ENCODE results near the gene EIPR1. TPM values are rescaled to one million over a fixed set of nuclear protein-coding genes. Genes with fewer than 3 reads are reported as not detected.

The EIPR1 gene
- total and polyA plus RNA-seq, 2 donors from 2014 or later = 28.2 to 37.8 TPM

DNA sequence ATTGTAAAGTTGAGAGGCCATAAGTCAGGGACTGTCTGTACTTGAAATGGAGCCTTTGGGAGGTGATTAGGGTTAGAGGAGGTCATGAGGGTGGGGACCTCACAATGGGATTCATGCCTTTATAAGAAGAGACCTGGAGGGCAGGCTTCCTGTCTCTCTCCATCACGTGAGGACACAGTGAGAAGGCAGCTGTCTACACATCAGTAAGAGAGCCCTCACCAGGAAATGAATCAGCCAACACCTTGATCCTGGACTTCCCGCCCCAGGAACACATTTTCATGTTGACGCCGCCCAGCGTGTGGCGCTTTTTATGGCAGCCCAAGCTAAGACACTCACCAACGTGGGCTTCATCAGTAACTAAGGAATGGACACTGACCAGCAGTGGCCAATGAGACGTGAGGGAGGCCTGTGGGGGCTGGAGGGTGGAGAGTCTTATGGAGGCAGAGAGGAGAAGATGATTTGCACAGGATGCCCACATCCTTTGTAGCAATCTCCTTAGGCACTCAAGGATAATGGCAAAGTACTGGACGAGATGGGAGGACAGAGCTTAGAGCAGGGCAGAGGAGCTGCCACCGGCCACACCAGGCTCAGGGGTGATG is 162.7 kb downstream of the EIPR1 start:
- Histone ChIP-seq H3K4me3 (ENCODE audit: low read length in 3 of 3) (no peak overlapping the region), H3K4me1 (ENCODE audit: control insufficient read depth in 2 of 3, insufficient read depth in 2 of 3, low read depth in 1 of 3, low read length in 3 of 3) (no peaks in the 10 kb centered on the region), H3K36me3 (ENCODE audit: control insufficient read depth in 2 of 3, insufficient read depth in 3 of 3, low read length in 3 of 3) (peaks cover 0 to 2% (median 0%) of the 10 kb centered on the region in 3 donors), H3K27ac (ENCODE audit: low read depth in 2 of 2, low read length in 2 of 2) (no peak overlapping the region), H3K9me3 (ENCODE audit: control insufficient read depth in 2 of 3, insufficient read depth in 1 of 3, low read length in 3 of 3) (no peaks in the 10 kb centered on the region), H3K9ac (ENCODE audit: low read length in 3 of 3) (no peak overlapping the region), H3K27me3 (ENCODE audit: control insufficient read depth, insufficient read depth, low read length) (no peaks in the 10 kb centered on the region)
- DNase-seq (no peak), FAIRE-seq (no peak)
- intact Hi-C loops (cut with DNase I) = no loop called here
- TF ChIP-seq, protein P1, sequence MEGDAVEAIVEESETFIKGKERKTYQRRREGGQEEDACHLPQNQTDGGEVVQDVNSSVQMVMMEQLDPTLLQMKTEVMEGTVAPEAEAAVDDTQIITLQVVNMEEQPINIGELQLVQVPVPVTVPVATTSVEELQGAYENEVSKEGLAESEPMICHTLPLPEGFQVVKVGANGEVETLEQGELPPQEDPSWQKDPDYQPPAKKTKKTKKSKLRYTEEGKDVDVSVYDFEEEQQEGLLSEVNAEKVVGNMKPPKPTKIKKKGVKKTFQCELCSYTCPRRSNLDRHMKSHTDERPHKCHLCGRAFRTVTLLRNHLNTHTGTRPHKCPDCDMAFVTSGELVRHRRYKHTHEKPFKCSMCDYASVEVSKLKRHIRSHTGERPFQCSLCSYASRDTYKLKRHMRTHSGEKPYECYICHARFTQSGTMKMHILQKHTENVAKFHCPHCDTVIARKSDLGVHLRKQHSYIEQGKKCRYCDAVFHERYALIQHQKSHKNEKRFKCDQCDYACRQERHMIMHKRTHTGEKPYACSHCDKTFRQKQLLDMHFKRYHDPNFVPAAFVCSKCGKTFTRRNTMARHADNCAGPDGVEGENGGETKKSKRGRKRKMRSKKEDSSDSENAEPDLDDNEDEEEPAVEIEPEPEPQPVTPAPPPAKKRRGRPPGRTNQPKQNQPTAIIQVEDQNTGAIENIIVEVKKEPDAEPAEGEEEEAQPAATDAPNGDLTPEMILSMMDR (IDR thresholded peaks at IDR 0.05; ENCODE audit: borderline replicate concordance, extremely low read depth, insufficient read depth) = no peak

DNA sequence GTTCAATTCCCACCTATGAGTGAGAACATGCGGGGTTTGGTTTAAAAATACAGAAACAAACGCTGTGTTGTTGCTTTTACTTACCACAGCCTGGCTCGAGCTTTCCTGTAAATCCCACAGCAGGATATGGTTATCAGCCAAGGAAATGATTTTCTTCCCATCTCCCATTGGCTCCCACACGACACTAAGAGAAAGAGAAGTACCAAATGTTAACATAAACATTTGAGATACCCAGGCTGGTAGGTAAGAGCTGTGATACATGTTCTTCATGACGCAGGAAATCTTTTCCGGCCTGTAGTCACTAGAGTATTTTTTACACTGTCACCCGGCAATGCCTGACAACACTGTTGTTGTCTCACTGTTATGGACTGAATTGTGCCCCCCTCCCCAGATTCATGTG is 163.6 kb downstream of the EIPR1 start:
- no peaks in the 10 kb centered on the region for H3K9me3 ChIP-seq (ENCODE audit: control insufficient read depth in 2 of 3, insufficient read depth in 1 of 3, low read length in 3 of 3)
- H3K36me3 ChIP-seq (ENCODE audit: control insufficient read depth in 2 of 3, insufficient read depth in 3 of 3, low read length in 3 of 3) = peaks cover 0 to 2% (median 0%) of the 10 kb centered on the region in 3 donors
- intact Hi-C loops (cut with DNase I) = no loop called here
- H3K27ac ChIP-seq (ENCODE audit: low read depth in 2 of 2, low read length in 2 of 2) = no peak overlapping the region
- no peak for FAIRE-seq
- H3K27me3 ChIP-seq (ENCODE audit: control insufficient read depth, insufficient read depth, low read length) = no peaks in the 10 kb centered on the region
- H3K4me3 ChIP-seq (ENCODE audit: low read length in 3 of 3) = no peak overlapping the region
- no peaks in the 10 kb centered on the region for H3K4me1 ChIP-seq (ENCODE audit: control insufficient read depth in 2 of 3, insufficient read depth in 2 of 3, low read depth in 1 of 3, low read length in 3 of 3)
- TF ChIP-seq, protein P1 (IDR thresholded peaks at IDR 0.05; ENCODE audit: borderline replicate concordance, extremely low read depth, insufficient read depth) = no peak
- no peak overlapping the region for H3K9ac ChIP-seq (ENCODE audit: low read length in 3 of 3)
- DNase-seq = no peak

DNA sequence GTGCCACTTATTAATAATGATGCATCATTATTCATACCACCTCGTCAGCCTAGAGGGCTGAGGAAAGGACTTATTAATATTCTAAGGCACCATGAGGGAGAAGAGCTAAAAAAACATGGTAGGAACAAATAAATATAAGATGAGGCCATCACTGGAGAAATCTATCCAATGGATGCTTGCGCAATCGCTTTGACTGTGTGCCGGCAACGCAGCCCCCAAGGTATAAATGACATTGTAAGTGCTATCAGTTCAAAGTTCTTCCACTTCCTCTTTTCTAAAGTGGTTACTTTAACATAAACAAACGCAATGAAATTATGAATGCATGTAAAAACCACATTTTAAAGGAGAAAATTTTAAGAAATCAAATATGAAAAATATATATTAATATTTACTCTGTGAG is 164.6 kb downstream of the EIPR1 start:
- H3K9ac ChIP-seq (ENCODE audit: low read length in 3 of 3) = no peak overlapping the region
- TF ChIP-seq, protein P1 (IDR thresholded peaks at IDR 0.05; ENCODE audit: borderline replicate concordance, extremely low read depth, insufficient read depth) = no peak
- no peaks in the 10 kb centered on the region for H3K4me1 ChIP-seq (ENCODE audit: control insufficient read depth in 2 of 3, insufficient read depth in 2 of 3, low read depth in 1 of 3, low read length in 3 of 3)
- H3K27me3 ChIP-seq (ENCODE audit: control insufficient read depth, insufficient read depth, low read length) = no peaks in the 10 kb centered on the region
- DNase-seq = no peak
- no peak overlapping the region for H3K27ac ChIP-seq (ENCODE audit: low read depth in 2 of 2, low read length in 2 of 2)
- H3K4me3 ChIP-seq (ENCODE audit: low read length in 3 of 3) = no peak overlapping the region
- intact Hi-C loops (cut with DNase I) = no loop called here
- no peaks in the 10 kb centered on the region for H3K9me3 ChIP-seq (ENCODE audit: control insufficient read depth in 2 of 3, insufficient read depth in 1 of 3, low read length in 3 of 3)
- H3K36me3 ChIP-seq (ENCODE audit: control insufficient read depth in 2 of 3, insufficient read depth in 3 of 3, low read length in 3 of 3) = peaks cover 0 to 4% (median 2%) of the 10 kb centered on the region in 3 donors
- FAIRE-seq = no peak

DNA sequence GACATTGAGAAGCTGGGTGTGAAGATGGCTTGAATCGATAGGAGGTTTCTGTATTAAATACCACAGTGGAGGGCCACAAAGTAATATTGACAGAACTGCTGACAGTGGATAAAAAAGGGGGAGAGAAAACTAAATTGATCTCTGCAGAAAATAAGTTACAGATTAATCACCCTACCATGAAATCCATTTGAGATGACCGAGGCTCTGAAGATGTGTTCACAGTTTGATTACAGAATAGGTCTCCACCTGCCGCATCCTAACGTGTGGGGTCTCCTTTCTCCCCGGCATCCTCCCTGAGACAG is 165.6 kb downstream of the EIPR1 start:
- no peaks in the 10 kb centered on the region for H3K9me3 ChIP-seq (ENCODE audit: control insufficient read depth in 2 of 3, insufficient read depth in 1 of 3, low read length in 3 of 3)
- no peak overlapping the region for H3K4me3 ChIP-seq (ENCODE audit: low read length in 3 of 3)
- H3K27ac ChIP-seq (ENCODE audit: low read depth in 2 of 2, low read length in 2 of 2) = no peak overlapping the region
- DNase-seq (no peak), FAIRE-seq (no peak)
- H3K4me1 ChIP-seq (ENCODE audit: control insufficient read depth in 2 of 3, insufficient read depth in 2 of 3, low read depth in 1 of 3, low read length in 3 of 3) = no peaks in the 10 kb centered on the region
- intact Hi-C loops (cut with DNase I) = no loop called here
- H3K9ac ChIP-seq (ENCODE audit: low read length in 3 of 3) = no peak overlapping the region
- TF ChIP-seq, protein P1 (IDR thresholded peaks at IDR 0.05; ENCODE audit: borderline replicate concordance, extremely low read depth, insufficient read depth) = no peak
- no peaks in the 10 kb centered on the region for H3K27me3 ChIP-seq (ENCODE audit: control insufficient read depth, insufficient read depth, low read length)
- peaks cover 0 to 4% (median 2%) of the 10 kb centered on the region in 3 donors for H3K36me3 ChIP-seq (ENCODE audit: control insufficient read depth in 2 of 3, insufficient read depth in 3 of 3, low read length in 3 of 3)

Measured in kidney (tissue), 14 donors.